HG02884 (cell line): Measurements from ENCODE around the gene RASA1.
"Not testable (repeated sequence)": the region's sequence is repeated elsewhere in the genome, so short reads cannot be mapped to it uniquely, and the experiment has no call there.

Source experiments
- ATAC-seq: cut with Tn5 transposase; IDR thresholded peaks from one replicate; pipeline ENCODE4 v1.9.1; 2021; ENCODE audit warnings: mild to moderate bottlenecking, moderate library complexity; ENCODE audit not compliant: unreplicated experiment

Gene RASA1

GRCh38 chr5:87267574-87268125 is at the start of gene RASA1:
RASA1 (plus strand) TSS chr5:87267883; CDS start chr5:87268452, 569 bp downstream.
- peak; percentile 47 for ATAC-seq

- ATAC-seq = no peak
These were observed 37.9 kb upstream of the RASA1 start for GRCh38 chr5:87229780-87230179.

- ATAC-seq = peak; percentile 96
These were observed 36.5 kb upstream of the RASA1 start for GRCh38 chr5:87231037-87231808.

GRCh38 chr5:87233143-87233542 is 34.5 kb upstream of the RASA1 start:
- no peak for ATAC-seq

- ATAC-seq = no peak
These were observed 26.1 kb upstream of the RASA1 start for GRCh38 chr5:87241555-87241954.

- no peak for ATAC-seq
These were observed 25.4 kb upstream of the RASA1 start for GRCh38 chr5:87242242-87242641.

- ATAC-seq = no peak
These were observed 24.4 kb upstream of the RASA1 start for GRCh38 chr5:87243161-87243844.

GRCh38 chr5:87245451-87245850 is 22.2 kb upstream of the RASA1 start:
- ATAC-seq = no peak

GRCh38 chr5:87246061-87246460 is 21.6 kb upstream of the RASA1 start:
- no peak for ATAC-seq

GRCh38 chr5:87252283-87252605 is 15.4 kb upstream of the RASA1 start:
- ATAC-seq = no peak

GRCh38 chr5:87254035-87254434 is 13.6 kb upstream of the RASA1 start:
- ATAC-seq = no peak

GRCh38 chr5:87258507-87258906 is 9.2 kb upstream of the RASA1 start:
- ATAC-seq = no peak

- no peak for ATAC-seq
These were observed 7.0 kb upstream of the RASA1 start for GRCh38 chr5:87260604-87261192.

- ATAC-seq = no peak
These were observed 4.2 kb upstream of the RASA1 start for GRCh38 chr5:87263498-87263897.

GRCh38 chr5:87266914-87267573 is 639 bp upstream of the RASA1 start:
- ATAC-seq = peak; percentile 7

- ATAC-seq = peak; percentile 44
These were observed 665 bp downstream of the RASA1 start for GRCh38 chr5:87268126-87268969.

GRCh38 chr5:87268970-87269377 is 1.3 kb downstream of the RASA1 start:
- ATAC-seq = no peak

GRCh38 chr5:87270888-87271287 is 3.2 kb downstream of the RASA1 start:
- ATAC-seq = not testable (repeated sequence)

GRCh38 chr5:87276655-87277054 is 9.0 kb downstream of the RASA1 start:
- ATAC-seq = no peak

- no peak for ATAC-seq
These were observed 9.7 kb downstream of the RASA1 start for GRCh38 chr5:87277279-87277835.
